Keratinocyte (primary cell): ENCODE measurements around the gene TMEM217. TPM values are rescaled to one million over a fixed set of nuclear protein-coding genes. Genes with fewer than 3 reads are reported as not detected.

ENCODE experiments used
- DNase-seq: peaks from one replicate; pipeline ENCODE4 v3.0.0-alpha.2; 2011; ENCODE audit warnings: low read depth, missing footprints, low spot score
- FAIRE-seq: peaks from 2 replicates; lab custom pipeline; 2011; peaks lifted over from hg19 to GRCh38; lab: Jason Lieb, UNC
- H2AFZ ChIP-seq: 2 replicates; pipeline ENCODE4 v1.6.0; 2012; ENCODE audit warnings: low read length, control low read depth, inconsistent platforms; ENCODE audit not compliant: control insufficient read depth
- H3K27ac ChIP-seq: 2 replicates; pipeline ENCODE4 v1.5.1; 2011; ENCODE audit warnings: low read length; ENCODE audit not compliant: control insufficient read depth, insufficient read depth
- H3K27me3 ChIP-seq: 3 replicates; pipeline ENCODE4 v1.6.0; 2011; ENCODE audit warnings: low read length; ENCODE audit not compliant: control insufficient read depth, insufficient read depth; ENCODE audit errors: extremely low read depth
- H3K36me3 ChIP-seq, 2 experiments: 2 replicates in 1 of 2; 3 replicates in 1 of 2; pipeline ENCODE4 v1.5.1; 2011; ENCODE audit warnings: low read length in 2 of 2, mild to moderate bottlenecking in 1 of 2; ENCODE audit not compliant: control insufficient read depth in 2 of 2, insufficient read depth in 2 of 2; ENCODE audit errors: extremely low read depth in 1 of 2
- H3K4me1 ChIP-seq: 3 replicates; pipeline ENCODE4 v1.5.1; 2011; ENCODE audit warnings: low read length; ENCODE audit not compliant: control insufficient read depth, insufficient read depth; ENCODE audit errors: extremely low read depth
- H3K4me2 ChIP-seq: 3 replicates; pipeline ENCODE4 v1.6.0; 2011; ENCODE audit warnings: low read depth, low read length; ENCODE audit not compliant: control insufficient read depth, insufficient read depth; ENCODE audit errors: extremely low read depth
- H3K4me3 ChIP-seq, 3 experiments: fragments of 200-600 bp in 1 of 3; sonication (generic) in 1 of 3; 2 replicates in 2 of 3; 3 replicates in 1 of 3; pipeline ENCODE4 v1.5.1; 2011 to 2016; ENCODE audit warnings: low read length in 3 of 3, mild to moderate bottlenecking in 3 of 3, control low read depth in 2 of 3, inconsistent platforms in 1 of 3, low read depth in 1 of 3, mixed read lengths in 1 of 3, mixed run types in 1 of 3, moderate library complexity in 1 of 3; ENCODE audit not compliant: control insufficient read depth in 2 of 3, insufficient read depth in 2 of 3; ENCODE audit errors: extremely low read depth in 1 of 3
- H3K79me2 ChIP-seq: 2 replicates; pipeline ENCODE4 v1.6.0; 2012; ENCODE audit warnings: low read length; ENCODE audit not compliant: control insufficient read depth, insufficient read depth
- H3K9ac ChIP-seq: 3 replicates; pipeline ENCODE4 v1.6.0; 2011; ENCODE audit warnings: low read length; ENCODE audit not compliant: control insufficient read depth, insufficient read depth; ENCODE audit errors: extremely low read depth
- H3K9me1 ChIP-seq: 3 replicates; pipeline ENCODE4 v1.6.0; 2011; ENCODE audit warnings: low read length; ENCODE audit not compliant: control insufficient read depth, insufficient read depth; ENCODE audit errors: extremely low read depth
- H3K9me3 ChIP-seq: 2 replicates; pipeline ENCODE4 v1.5.1; 2012; ENCODE audit warnings: low read depth, low read length; ENCODE audit not compliant: control insufficient read depth
- H4K20me1 ChIP-seq: 3 replicates; pipeline ENCODE4 v1.6.0; 2011; ENCODE audit warnings: low read length; ENCODE audit not compliant: control insufficient read depth, insufficient read depth; ENCODE audit errors: extremely low read depth
- EZH2 ChIP-seq: IDR thresholded peaks from one replicate; pipeline ENCODE4 v1.6.1; 2012; ENCODE audit warnings: inconsistent platforms, mild to moderate bottlenecking, low read length, moderate library complexity
- dilution Hi-C: fragments of 300-500 bp; cut with MboI; formaldehyde crosslinking; loops from one replicate; pipeline ENCODE4 v1.7.0; 2020; ENCODE audit warnings: low sequenced_read_pairs; ENCODE audit not compliant: extremely low pct_ligation_motif_present
- polyA plus RNA-seq, 5 experiments: library from polyadenylated mRNA; depleted of rRNA in 3 of 5; stranded (reverse) in 3 of 5; stranded (forward) in 1 of 5; unstranded in 1 of 5; fragments of >200 nt; gene quantifications; 1 replicate in 1 of 5; 2 replicates in 3 of 5; 3 replicates in 1 of 5; pipeline versions ENCODE4 v1.2.1 to v1.2.3, GENCODE V29; 2011 to 2012; ENCODE audit warnings: missing spikeins in 2 of 5, low read depth in 1 of 5, low replicate concordance in 1 of 5
- TF ChIP-seq, protein P1 (sequence below), 3 experiments: IDR thresholded peaks in 1 of 3; conservative IDR thresholded peaks in 1 of 3; optimal IDR thresholded peaks in 1 of 3; 2 replicates in 2 of 3; 3 replicates in 1 of 3; pipeline versions ENCODE3 to v1.5.1; 2011; ENCODE audit warnings: low read length in 3 of 3, mild to moderate bottlenecking in 3 of 3, moderate library complexity in 2 of 3, control low read depth in 1 of 3, inconsistent platforms in 1 of 3; ENCODE audit not compliant: insufficient read depth in 2 of 3; ENCODE audit errors: extremely low read depth in 1 of 3

The TMEM217 gene
- polyA plus RNA-seq, 1 donor (not counting 4 experiments of a cell fraction or from before 2014, with no cell fraction given): 0.80 TPM

DNA sequence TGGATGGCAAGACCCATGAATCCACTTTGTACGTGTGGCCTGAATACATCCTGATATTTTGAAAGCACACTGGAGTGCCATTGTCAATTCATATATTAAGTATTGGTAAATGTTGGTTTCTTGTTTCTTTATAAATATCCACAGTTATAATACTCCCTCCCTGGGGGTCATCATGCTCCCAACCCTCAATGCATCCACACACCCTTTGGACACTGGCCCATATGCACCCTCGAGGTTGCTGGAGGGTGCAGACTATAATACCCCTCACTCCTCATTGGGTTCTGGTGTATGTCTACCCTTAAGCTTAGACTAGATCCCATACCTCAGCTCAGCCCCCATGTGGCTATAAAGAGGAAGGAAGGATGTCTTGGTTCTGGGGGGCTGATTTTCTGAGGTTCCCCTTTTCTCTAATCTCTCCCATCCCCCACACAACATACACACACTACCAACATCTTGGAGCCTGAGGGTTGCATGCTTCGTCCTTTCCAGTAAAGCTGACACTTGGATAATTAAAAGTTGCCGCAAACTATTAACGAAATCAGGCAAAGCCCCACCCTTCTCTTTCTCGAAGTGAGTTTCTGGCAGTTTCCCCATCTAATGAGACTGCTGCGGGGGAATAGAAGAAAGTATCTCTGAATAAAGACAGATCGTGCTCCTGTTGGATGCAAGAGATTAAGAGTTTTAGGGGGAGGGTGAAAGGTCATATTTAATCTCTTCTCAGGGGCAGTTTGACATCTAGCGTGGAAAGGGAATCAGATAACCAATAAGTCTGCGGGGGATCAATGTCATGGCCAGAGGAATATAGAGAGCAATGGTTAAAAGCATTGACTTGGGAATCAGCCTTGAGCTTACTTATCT is 80.6 kb downstream of the TMEM217 start:
- no peaks in the 10 kb centered on the region for H3K27me3 ChIP-seq
- no peak overlapping the region for H3K9ac ChIP-seq
- H3K4me3 ChIP-seq: no peak overlapping the region
- DNase-seq (no peak), FAIRE-seq (no peak)
- TF ChIP-seq EZH2: no peak
- TF ChIP-seq, protein P1, sequence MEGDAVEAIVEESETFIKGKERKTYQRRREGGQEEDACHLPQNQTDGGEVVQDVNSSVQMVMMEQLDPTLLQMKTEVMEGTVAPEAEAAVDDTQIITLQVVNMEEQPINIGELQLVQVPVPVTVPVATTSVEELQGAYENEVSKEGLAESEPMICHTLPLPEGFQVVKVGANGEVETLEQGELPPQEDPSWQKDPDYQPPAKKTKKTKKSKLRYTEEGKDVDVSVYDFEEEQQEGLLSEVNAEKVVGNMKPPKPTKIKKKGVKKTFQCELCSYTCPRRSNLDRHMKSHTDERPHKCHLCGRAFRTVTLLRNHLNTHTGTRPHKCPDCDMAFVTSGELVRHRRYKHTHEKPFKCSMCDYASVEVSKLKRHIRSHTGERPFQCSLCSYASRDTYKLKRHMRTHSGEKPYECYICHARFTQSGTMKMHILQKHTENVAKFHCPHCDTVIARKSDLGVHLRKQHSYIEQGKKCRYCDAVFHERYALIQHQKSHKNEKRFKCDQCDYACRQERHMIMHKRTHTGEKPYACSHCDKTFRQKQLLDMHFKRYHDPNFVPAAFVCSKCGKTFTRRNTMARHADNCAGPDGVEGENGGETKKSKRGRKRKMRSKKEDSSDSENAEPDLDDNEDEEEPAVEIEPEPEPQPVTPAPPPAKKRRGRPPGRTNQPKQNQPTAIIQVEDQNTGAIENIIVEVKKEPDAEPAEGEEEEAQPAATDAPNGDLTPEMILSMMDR (optimal IDR thresholded peaks at IDR 0.05 in 1 of 3, IDR thresholded peaks at IDR 0.05 in 1 of 3, conservative IDR thresholded peaks at IDR 0.05 in 1 of 3; ENCODE audit: extremely low read depth in 1 of 3, insufficient read depth in 2 of 3, low read length in 3 of 3): no peak
- no peak overlapping the region for H2AFZ ChIP-seq
- peaks cover 8 to 14% of the 10 kb centered on the region in 2 experiments for H3K36me3 ChIP-seq
- no peaks in the 10 kb centered on the region for H4K20me1 ChIP-seq
- H3K4me1 ChIP-seq: peaks cover 3% of the 10 kb centered on the region
- peaks cover 2% of the 10 kb centered on the region for H3K79me2 ChIP-seq
- H3K4me2 ChIP-seq: no peak overlapping the region
- no peak overlapping the region for H3K27ac ChIP-seq
- no peaks in the 10 kb centered on the region for H3K9me3 ChIP-seq
- no peaks in the 10 kb centered on the region for H3K9me1 ChIP-seq
- dilution Hi-C loops: no loop called here

- Histone ChIP-seq H3K27ac (no peak overlapping the region), H3K9me3 (no peaks in the 10 kb centered on the region), H3K4me1 (peaks cover 10% of the 10 kb centered on the region), H3K9ac (no peak overlapping the region), H2AFZ (no peak overlapping the region), H3K9me1 (no peaks in the 10 kb centered on the region), H3K36me3 (peaks cover 8 to 14% of the 10 kb centered on the region in 2 experiments), H3K4me2 (no peak overlapping the region), H3K27me3 (no peaks in the 10 kb centered on the region), H3K79me2 (peaks cover 3% of the 10 kb centered on the region), H4K20me1 (no peaks in the 10 kb centered on the region), H3K4me3 (no peak overlapping the region)
- DNase-seq (no peak), FAIRE-seq (no peak)
- TF ChIP-seq, protein P1 (optimal IDR thresholded peaks at IDR 0.05 in 1 of 3, IDR thresholded peaks at IDR 0.05 in 1 of 3, conservative IDR thresholded peaks at IDR 0.05 in 1 of 3; ENCODE audit: extremely low read depth in 1 of 3, insufficient read depth in 2 of 3, low read length in 3 of 3): no peak
- TF ChIP-seq EZH2: no peak
- dilution Hi-C loops: no loop called here
Observed at GRCh38 chr6:37176268-37177076, 81.5 kb downstream of the TMEM217 start.
